Measurements from ENCODE around the gene TP53AIP1.

Gene TP53AIP1

DNA sequence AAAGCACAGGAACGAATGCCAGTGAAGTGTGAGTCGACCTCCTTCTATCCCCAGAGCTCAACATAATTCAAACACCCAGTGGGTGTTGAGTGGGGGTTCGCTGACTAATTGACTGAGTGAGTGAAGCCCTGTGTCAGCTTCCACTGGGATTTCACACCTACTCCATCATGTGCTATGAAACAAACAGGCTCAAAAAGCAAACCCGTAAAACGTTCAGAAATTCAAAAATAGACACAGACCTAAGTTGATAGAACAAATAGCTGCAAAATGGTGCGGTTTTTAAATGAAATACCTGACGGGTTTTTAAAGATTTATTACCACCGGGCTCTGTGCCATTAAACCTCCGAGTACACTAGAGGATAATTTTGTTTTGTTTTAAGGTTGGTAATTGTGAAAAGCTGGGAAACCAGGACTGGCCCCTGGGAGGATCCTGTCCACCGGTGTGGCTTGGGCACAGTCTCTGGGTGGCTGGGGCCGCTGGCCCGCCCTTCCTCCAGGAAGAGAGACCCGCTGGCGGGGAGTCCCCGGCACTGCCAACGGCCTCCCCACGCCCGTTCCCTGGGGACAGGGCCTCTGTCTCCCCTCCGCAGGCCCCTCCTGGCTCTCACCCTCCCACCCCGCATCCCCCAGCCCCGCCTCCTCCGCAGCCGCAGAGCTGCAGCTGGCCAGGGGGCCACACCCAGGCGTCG is 37.9 kb downstream of the TP53AIP1 start:
- DNase-seq, result no peak

DNA sequence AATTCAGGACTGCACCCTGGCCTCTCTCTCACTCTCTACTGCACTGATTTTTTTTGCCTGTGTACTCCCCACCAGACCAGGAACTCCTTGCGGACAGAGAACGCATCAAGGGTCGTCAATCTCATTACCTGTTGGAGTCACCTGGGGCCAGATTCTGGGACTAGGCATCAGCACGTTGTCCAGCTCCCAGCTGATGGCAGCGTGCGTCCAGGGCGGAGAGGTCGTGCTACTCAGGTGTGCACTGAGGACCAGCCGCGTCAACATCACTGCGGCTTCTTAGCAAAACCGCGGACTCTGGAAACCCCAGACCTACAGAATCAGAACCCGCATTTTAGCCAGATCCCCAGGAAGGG is 38.4 kb downstream of the TP53AIP1 start:
- DNase-seq, result no peak

DNA sequence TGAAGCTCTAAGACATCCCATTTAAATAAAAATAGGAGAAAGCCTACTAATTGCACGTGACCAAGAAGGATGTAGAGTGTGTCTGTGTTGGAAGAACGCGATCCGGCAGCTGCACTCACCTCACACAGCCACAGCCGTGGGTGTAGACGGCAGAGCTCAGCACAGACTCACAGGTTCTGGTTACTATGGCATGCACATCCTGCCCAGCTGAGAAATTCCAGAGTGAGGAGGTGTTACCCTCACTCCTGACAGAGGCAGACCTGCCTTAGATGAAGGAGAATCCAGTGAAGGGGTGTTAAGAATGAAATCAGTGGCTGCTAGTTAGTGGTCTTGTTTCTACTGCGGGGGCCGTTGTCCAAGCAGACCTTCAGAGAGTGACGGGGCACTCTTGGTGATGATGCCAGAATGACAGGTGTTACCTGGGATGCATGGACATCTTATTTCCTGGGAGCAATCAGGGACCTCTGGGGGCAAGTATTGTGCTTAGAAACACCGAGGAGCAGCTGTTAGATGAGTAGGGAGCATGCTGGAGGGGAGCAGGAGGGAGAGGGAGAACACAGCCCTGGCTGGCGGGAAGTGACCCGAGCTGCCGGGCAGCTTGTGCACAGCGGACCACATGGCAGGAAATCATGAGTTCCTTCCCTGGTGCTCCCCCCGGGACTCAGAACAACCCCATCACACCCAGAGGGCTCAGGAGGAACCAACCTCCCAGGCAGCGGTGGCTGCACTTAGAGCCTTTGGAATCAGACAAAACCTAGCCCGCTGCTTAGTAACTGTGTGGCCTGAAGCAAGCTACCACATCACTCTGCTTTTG is 39.2 kb downstream of the TP53AIP1 start:
- no peak for DNase-seq

DNA sequence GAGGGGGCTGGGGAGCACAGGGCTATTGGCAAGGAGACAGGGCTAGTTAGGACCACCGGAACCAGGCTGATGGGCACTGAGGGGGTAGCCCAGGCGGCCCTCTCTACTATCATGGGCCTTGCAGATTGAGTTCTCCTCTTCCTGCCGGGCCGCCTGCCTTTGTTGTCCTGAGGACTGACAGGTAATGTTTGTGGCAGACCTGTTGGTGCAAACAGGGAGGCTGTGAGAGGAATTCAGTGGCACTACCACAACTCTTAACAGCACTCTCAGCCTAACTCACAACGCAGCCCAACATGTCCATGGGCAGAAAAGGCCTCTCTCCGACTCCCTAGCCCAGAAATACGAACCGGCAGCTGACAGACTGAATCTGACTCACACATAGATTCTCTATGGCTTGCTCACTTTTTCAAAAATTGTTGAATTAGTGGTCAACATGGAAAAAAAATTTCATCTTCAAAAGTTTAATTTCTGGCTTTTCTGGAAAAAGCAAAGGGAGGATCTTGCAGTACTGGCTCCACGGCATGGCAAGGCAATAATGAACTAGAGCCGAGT is 40.1 kb downstream of the TP53AIP1 start:
- no peak for DNase-seq

DNA sequence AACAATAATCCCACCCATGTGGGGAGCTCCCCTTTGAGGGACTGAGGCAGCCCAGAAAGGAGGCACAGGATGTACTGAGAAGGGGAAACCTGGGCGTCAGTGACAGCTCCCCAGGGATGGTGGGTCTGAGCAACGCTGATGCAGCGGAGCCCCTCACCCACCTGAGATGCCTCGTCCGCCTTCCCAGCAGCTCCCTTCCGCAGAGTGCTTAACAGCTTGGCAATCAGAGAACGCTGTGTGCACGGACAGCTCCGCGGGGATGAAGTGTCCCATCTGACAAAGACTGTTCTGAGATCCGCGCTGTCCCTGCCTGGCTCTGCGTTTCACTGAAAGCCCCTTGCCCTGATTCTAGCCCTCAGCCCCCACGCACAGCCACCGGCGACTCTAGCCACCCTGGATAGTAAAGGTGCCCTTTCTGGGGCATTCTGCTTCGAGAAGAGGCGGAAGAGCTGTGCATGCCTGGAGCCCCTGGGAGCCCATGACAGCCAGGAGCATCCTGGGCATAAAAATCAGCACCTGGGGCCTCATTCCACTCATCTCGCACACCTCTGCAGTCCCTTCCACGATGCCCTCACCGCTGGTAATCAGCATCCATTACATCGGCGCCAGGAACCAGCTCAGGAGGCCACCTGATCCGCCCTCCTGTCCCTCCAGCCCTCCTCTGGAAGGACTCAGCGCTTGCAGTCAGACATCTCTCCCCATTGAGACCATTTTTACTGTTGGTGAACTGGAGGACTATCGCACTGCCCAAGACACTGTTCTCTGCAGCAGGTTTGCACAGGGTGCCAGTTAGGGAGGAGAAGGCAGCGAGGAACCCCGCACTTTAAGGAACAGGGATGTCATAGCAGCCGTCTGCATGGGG is 40.8 kb downstream of the TP53AIP1 start:
- DNase-seq, result no peak

DNA sequence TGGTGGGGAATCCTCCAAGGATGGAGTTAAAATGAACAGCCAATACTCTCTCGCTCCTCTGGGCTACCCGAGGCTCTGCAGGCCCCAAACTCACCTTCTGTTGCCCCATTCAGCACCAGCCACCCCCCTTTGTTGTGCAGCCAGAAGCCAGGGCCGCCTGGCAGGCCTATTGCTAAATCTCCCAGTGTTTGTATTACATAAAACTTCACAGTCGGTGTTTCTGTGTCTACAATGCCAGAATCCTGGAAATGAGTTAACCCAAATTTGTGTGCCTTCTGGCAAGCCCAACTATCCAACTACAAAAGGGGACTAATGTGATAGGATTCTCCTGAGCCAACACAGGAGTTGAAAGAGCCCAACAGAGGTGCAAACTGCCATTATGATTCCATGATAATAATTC is 42.2 kb downstream of the TP53AIP1 start:
- no peak for DNase-seq

DNA sequence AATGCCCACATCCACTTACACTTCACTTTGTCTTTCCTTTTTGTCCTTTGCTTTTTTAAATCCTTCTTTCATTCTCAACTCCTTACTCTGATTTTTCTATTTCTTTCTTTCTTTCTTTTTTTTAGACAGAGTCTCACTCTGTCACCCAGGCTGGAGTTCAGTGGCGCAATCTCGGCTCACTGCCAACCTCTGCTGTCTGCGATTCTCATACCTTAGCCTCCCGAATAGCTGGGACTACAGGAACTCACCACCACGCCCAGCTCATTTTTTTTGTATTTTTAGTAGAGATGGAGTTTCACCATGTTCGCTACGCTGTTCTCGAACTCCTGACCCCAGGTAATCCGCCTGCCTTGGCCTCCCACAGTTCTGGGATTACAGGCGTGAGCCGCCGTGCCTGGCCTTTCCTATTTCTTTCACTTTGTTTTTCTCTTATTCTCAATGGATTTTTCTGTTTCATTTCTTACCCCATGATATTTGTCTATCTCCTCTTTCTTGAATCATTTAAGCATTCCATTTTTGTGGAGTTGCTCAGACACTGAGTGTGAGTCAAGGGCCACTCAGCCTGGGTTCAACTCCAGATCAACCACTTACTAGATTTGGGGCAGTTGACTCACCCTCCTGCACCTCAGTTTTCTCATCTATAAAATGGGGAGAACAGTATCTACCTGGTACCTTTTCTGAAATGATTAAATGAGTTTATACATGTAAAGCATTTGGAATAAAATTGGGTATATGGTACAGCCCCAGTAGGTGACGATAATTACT is 43.9 kb downstream of the TP53AIP1 start:
- DNase-seq, result no peak

DNA sequence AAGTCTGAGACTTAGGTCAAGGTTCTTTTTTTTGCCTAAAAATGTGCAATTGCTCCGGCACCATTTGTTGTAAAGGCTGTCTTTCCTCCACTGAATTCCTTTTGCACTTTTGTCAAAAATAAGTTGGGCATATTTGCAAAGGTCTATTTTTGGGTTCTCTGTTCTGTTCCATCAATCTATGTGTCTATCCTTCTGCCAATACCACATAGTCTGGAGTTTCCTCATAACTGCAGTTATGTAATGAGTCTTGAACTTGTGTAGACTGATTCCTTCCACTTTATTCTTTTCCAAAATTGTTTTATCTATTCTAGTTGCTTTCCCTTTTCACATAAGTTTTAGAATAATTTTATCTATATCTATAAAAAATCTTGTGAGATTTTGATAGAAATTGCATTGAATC is 44.8 kb downstream of the TP53AIP1 start:
- no peak for DNase-seq

DNA sequence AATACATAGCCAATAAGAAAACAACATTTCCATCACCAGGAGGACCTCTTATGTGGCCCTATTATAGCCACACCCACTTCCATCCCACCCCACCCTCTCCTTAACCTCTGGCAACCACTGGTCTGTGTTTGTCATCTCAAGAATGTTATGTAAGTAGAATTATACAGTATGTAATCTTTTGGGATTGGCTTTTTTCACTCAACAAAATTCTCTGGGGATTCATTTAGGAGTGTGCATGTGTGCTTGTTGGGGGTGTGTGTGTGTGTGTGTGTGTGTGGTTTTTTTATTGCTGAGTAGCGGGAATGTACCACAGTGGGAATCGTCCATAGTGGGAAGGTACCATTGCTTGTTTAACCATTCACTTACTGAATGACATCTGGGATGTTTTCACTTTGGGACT is 46.3 kb downstream of the TP53AIP1 start:
- DNase-seq, result no peak

DNA sequence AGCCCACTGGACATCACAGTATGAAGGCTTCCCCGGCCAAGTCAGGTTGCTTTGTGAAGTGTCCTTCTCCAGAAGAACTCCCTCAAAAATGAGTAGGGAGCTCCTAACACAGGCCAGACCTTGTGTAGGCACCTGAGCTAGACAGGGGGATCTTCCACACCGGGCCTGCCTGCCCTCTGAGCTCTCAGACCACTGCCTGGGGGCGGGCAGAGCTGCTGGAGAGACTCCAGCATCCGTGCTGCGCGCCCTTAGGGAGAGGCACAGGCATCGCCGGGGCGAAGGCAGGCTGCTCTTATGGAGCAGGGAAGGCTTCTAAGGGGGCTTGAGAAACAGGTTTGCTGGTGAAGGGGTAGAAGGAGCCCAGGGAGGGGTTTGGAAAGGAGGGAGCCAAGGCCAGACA is 47.1 kb downstream of the TP53AIP1 start:
- DNase-seq, result no peak

DNA sequence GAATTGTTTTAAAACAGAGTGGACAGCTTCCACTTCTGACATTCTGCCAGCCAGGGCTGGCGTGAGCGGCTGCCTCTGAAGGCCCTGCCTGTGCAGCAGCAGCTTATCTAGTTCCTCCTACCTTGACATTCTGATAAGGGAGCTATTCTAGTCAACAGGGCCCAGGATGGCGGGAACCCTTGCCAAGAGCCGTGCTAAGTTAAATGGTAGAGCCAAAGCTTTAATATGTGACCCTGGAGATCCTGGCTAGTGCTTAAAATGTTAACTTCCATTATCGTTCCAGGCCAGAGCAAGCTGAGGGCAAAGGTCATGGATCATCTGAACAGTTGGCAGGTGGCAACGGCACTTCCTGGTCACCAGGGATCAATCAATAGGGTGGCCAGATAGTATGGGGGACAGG is 48.0 kb downstream of the TP53AIP1 start:
- DNase-seq, result no peak

DNA sequence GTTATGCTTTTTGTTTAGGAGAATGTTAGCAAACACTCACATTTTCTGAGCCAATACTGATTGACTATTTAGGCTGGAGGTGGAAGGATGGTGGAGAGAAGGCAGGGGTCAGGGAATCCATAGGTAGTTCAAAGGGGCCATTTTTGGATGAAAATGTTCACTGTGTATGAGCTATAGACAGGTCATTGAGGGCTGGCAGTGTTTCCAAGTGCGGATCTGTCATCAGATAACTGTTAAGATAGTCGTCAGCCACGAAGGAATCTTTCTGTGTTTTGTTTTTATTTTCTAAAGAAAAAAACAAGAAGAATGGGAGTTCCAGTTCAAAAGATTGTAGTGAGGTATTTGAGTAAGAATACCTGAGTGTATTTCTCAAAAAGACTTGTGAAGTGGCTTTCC is 48.4 kb downstream of the TP53AIP1 start:
- no peak for DNase-seq

DNA sequence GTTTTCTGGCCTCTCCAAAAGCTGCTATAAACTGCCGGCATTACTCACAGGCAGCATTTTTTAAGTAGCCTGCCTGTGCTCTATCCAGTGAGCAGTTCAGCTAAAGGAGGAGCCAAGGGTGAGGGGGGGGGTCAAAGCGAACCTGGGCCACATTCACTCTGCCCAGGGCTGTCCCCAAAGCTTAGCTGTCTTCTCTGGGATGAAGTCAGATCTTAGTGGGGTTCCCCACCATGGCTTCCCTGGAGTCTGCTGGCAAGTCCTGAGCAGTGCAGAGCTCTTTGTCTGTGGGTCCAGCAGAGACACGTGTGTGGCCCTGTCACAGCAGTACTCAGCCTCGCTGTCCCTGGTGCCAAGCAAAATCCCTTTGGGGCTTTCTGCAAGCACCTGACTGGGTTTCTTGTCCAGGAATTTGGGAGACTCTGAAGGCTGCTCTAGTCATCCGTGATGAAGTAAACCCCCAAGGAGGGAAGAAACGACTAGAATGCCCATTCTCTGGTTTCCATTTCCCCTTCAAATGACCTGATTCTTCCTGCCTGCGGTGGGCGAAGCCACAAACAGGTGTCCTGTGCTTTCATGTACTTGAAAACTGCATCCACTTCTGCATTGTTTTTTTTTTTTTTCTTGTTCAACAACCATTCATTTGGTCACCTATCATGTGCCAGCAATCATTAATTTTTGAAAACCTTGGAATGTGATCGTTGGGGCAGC is 48.9 kb downstream of the TP53AIP1 start:
- no peak for DNase-seq

DNA sequence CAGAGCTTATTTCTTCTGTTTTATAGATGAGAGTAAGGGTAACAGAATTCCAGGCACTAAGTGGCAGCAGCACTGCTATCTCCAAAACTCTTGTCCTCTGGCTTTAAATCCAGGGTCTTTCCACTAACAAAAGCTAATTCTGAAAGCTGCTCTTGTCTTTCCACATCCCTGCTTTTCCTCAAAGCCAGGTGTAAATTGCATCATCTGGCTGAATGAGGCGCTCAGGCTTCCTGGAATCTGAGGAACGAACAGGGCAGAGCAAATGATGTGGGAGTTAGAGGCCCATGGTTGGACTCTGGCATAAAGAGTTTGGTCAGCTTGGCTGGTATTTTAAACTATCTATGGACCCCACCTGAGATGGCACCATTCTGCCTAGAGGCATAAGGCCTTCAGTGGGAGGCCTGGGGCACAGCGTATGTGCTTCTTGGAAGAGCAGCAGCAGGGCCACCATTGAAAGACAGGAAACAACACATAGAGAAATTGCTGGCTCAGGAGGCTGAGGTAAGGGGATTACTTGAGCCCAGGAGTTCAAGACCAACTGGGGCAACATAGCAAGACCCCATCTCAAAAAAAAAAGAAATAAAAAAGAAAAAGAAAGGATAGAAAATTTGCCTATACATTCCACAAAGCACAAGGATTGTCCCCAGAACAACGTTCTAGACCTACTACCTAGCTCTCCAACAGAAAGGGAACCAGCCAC is 49.7 kb downstream of the TP53AIP1 start:
- no peak for DNase-seq

DNA sequence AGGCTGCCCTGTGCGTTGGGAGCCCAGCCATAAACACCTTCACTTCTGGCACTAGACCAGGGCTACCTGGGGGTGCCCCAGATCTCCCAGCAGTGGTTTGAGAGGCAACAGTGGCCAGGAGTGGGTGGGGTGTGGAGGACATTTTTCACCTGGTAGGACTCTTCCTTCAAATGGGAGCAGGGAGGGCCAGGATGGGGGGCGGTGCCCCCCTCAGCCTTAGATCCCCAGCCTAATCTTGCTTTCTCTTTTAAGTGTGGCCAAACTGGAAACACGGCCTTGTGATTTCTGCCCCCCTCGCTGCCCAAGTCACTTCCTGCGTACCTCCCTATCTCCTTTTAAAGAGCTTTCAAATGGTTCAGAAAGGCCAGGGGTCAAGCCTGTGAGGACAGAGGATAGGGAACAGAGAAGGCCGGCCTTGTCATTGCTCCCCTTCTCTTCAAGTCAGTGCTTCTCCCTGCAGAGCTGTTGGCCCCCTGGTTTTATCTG is 50.7 kb downstream of the TP53AIP1 start:
- DNase-seq, result no peak

DNA sequence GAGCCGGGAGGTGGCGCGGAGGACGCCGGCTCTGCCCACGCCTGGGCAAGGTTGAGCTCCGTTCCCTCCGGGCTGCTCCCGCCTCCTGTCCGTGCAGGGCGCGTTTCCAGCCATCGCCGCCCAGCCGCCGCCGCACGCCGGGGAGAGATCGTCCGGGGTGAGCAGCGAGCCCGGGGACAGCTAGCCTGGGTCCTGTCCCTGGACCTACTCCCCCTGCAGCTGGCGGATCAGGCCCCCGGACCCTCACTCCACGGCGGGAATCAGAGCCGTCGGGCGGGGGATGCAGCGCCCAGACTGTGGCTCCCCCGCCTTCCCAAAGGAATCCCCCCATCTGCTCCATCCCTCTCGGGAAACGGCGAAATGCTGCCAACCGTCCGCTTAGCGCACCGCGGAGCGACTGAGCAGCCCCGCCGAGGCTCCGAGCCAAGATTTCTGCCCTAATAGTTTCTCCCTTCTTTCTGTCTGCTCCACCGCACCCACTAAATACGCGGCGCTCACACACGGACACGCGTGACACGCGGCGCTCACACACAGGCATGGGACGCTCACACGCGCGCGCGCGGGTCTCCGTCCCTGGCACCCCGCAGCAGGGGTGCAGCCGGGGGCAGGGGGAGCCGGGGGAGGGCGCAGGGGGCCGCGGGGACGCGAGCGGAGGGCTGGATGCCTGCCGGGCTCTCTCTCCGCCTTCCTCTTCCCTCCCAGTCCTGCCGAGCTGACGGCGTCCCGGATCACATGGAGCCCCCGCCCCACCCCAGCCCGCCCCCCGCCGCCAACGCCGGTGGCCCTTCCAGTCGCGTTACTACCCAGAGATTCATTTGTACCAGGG is 51.9 kb downstream of the TP53AIP1 start, which contains the start of gene KCNJ5:
Gene KCNJ5 (plus strand): TSS at position 814 of the 826 bp plus-strand sequence. CDS start 19,918 bp downstream, outside the sequence.
- DNase-seq, result no peak

DNA sequence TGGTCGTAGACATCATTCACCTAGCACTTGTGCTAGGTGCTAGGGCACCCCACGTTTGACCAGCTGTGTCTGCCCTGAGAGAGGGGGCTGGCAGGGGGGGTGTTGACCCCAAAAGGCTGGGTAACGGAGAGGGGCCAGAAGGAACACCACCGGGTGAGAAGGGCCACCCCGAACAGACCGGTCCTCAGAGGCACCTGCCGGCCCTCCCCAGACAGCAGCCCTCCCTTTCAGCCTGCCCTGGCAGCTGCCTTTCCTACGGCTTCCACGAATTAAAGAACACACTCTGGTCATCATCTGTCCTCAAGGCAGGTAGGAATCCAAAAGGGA is 52.5 kb downstream of the TP53AIP1 start:
- no peak for DNase-seq

DNA sequence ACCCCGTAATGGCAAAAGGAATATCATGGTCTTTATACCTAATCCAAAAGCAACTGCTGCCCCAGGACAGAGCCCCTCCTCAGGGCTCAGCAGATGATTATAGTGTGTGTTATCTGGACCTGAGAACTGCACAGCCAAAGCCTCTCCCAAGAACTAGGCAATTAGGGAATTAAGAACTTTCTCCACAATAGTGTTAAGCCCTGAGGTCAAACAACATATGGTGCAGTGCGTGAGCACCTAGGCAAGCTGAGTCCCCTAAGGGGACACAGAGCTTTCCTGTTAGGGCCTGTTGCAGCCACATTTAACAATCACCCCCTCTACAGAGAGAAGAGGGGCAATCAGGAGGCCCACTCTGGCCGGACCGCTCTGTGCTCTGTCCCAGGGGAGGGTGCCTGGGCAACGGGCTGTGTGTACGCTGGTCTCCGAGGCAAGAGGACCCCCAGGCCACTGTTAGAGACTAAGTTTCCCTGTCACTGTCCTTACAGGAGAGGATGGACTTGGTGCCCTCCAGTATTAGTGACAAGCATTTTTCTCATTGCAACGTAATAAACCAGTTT is 52.9 kb downstream of the TP53AIP1 start:
- DNase-seq, result no peak

DNA sequence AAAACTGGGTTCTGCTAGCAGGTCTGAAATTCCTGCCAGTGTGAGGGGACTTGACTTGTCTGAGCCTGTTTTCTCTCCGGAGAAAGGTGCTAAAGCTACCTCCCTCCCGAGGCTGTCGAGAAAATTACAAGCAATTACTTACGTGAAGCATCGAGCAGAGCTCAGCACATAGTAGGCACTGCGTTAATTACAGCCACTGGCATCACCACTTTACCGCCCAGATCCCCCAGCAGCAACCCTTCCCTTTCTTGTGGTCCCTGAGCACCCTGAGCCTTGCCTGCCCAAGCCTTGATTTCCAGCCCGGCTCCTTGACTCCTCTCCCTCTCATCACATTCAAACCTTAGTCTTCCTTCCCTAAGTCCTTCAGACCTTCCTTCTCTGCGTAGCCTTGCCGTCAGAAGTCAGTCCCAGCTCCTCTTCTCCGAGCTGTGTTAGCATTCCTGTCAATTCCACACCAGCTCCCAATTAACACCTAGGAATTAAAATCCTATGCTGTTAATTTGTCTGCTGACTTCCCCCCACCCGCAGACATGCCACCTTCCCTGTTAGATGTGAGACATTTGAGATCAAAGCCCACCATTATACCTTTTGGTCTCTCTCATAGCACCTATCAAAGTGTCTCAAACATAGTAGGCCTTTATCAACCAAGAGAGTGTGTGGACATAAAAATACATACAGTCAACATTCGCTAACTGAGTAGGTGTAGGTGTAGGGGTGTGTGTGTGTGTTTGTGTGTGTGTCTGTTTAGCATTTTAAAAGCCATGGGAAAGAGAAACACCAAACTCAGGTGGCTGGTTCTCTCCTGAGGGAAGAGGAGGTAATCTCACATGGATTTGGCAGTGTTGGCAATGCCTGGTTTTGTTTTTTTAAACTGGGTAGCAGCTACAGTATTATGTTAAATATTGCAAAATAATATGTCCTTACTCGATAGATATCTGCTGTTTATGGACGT is 54.4 kb downstream of the TP53AIP1 start:
- no peak for DNase-seq

Data from NCI-H1436 treated with DMSO at 0.1 percent for 48 hours (cell line).